Peyer's patch (tissue), 4 donors: ENCODE data around the gene TIMM22.

Source experiments
- CTCF ChIP-seq, 6 experiments: fragments of 450-650 bp in 4 of 6; fragments of 200-600 bp in 2 of 6; sonication (generic) in 1 of 6; IDR thresholded peaks; one replicate each; pipeline ENCODE4 v1.5.1; 2017 to 2019; ENCODE audit warnings: antibody characterized with exemption in 6 of 6, mild to moderate bottlenecking in 3 of 6, moderate library complexity in 1 of 6
- POLR2A ChIP-seq, 2 donors: fragments of 450-650 bp; IDR thresholded peaks; one replicate each; pipeline ENCODE4 v1.5.1; 2017; ENCODE audit warnings: antibody characterized with exemption in 2 of 2, mild to moderate bottlenecking in 2 of 2, moderate library complexity in 2 of 2

GRCh38 chr17:1000597-1001461 is 3.9 kb downstream of the TIMM22 start:
- TF ChIP-seq POLR2A (IDR thresholded peaks at IDR 0.05), result no peak
- TF ChIP-seq CTCF (IDR thresholded peaks at IDR 0.05), result no peak
